MCF 10A (cell line): ENCODE measurements around the gene MT1B. TPM values are rescaled to one million over a fixed set of nuclear protein-coding genes. Genes with fewer than 3 reads are reported as not detected.

Experiments used
- BruUV-seq: library from RNA; stranded (reverse); fragments of 400-500 nt; replicated peaks from 2 replicates; lab custom pipeline; 2021; lab: Mats Ljungman, UMichigan
- CTCF ChIA-PET: fragments of 300-600 bp; sonication (Branson Sonifier 250); formaldehyde crosslinking; extraction: SDS; loops from one replicate; lab custom pipeline; 2021; ENCODE audit warnings: antibody characterized with exemption, inconsistent platforms; lab: Yijun Ruan, JAX
- POLR2A ChIA-PET: fragments of 300-600, 350-650 bp; sonication (Branson Sonifier 250); formaldehyde crosslinking; extraction: SDS; loops from one replicate; lab custom pipeline; 2020; ENCODE audit warnings: antibody characterized with exemption, inconsistent platforms; lab: Yijun Ruan, JAX
- DNase-seq: peaks from one replicate; pipeline ENCODE4 v3.0.0-alpha.2; 2018; ENCODE audit not compliant: unreplicated experiment
- H3K27ac Mint-ChIP-seq: one replicate; pipeline ENCODE4 v1.8.0; 2022; ENCODE audit warnings: mild to moderate bottlenecking, low read depth, mixed read lengths; ENCODE audit not compliant: unreplicated experiment
- H3K27me3 Mint-ChIP-seq: one replicate; pipeline ENCODE4 v1.8.0; 2022; ENCODE audit warnings: mixed read lengths; ENCODE audit not compliant: insufficient read depth, unreplicated experiment
- H3K36me3 Mint-ChIP-seq: one replicate; pipeline ENCODE4 v1.8.0; 2022; ENCODE audit warnings: mild to moderate bottlenecking, moderate library complexity, mixed read lengths; ENCODE audit not compliant: insufficient read depth, unreplicated experiment
- H3K4me1 Mint-ChIP-seq: one replicate; pipeline ENCODE4 v1.8.0; 2022; ENCODE audit warnings: mixed read lengths; ENCODE audit not compliant: insufficient read depth, unreplicated experiment
- H3K4me3 Mint-ChIP-seq: one replicate; pipeline ENCODE4 v1.8.0; 2022; ENCODE audit warnings: mild to moderate bottlenecking, moderate library complexity, mixed read lengths; ENCODE audit not compliant: unreplicated experiment
- H3K9me3 Mint-ChIP-seq: one replicate; pipeline ENCODE4 v1.8.0; 2022; ENCODE audit warnings: mixed read lengths; ENCODE audit not compliant: unreplicated experiment
- CTCF ChIP-seq: fragments of 200-600 bp; IDR thresholded peaks from one replicate; pipeline ENCODE4 v1.8.0; 2022; ENCODE audit warnings: antibody characterized with exemption, mild to moderate bottlenecking; ENCODE audit not compliant: unreplicated experiment
- intact Hi-C: fragments of 100-400 bp; cut with micrococcal nuclease; formaldehyde crosslinking; loops from 2 replicates; pipeline ENCODE4 v1.14.1; 2022
- total RNA-seq: library from RNA; stranded (reverse); gene quantifications from 2 replicates; pipeline ENCODE4 v1.2.3, GENCODE V29; 2022

The MT1B gene
- total RNA-seq, 1 experiment from 2014 or later: not detected

DNA sequence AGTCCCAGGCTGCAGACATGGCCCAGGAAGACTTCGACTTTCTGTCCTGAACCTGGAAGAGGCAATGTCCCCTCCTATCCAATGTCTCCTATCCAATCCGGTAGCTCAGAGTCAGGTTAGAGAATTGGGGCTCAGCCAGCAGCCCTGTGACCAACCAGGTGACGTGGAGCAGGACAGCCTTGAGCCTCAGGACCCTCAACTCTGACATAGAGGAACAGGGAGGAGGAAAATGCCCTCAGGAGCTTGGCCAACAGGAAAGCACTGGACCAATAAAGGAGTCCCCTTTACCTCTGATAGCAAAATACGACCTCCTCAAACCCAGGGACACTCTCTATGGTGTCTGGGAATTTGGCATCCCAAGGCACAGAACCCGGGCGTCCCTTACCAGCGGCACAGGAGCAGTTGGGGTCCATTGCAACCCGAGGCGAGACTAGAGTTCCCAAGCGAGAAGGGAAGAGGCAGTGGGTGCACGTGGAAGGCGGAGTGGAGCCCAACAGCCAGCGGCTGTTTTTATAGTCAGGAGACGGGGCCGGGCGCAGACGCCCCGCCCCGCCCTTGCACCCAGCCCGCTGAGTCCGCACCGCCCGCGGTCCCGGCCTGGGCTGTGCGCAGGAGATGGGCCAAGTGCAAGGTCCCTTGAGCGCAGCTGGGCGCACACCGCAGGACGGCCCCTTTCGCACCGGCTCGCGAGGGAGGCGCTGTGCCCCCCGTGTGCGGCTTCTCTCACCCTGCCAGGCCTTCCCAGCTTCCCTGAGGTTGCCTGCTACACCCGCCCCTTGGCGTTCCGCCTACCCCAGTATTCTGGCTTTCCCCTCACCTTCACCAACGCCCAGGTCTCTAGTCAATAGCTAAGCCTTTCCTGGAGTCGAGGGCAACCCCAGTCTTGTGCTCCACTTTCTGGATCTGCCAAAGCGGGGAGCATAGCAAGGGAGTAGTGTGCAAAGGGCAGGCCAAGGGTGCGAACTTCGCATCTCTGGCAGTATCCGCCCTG lies 16.2 kb downstream of the MT1B start, which contains the start of gene MT1G:
Gene MT1G (minus strand): TSS at position 485 of the 991 bp plus-strand sequence. CDS start 72 bp downstream, at position 413.
- H3K27ac Mint-ChIP-seq: no peak within 1 kb of the TSS
- no peak for DNase-seq
- BruUV-seq: no TSS peak
- POLR2A ChIA-PET: interaction anchor here (1.1 kb wide), 1 partner anchor 34 kb away, joined by 4 read pairs; no protein-coding TSS in a partner anchor
- no peaks in the 10 kb centered on the region for H3K36me3 Mint-ChIP-seq
- no peaks in the 10 kb centered on the region for H3K9me3 Mint-ChIP-seq
- peaks cover 9% of the 10 kb centered on the region for H3K27me3 Mint-ChIP-seq
- no peak within 1 kb of the TSS for H3K4me3 Mint-ChIP-seq
- no peak for TF ChIP-seq CTCF
- CTCF ChIA-PET: interaction anchor here (0.8 to 1.0 kb wide), 2 partner anchors 38 to 67 kb away, joined by 3 read pairs; no protein-coding TSS in a partner anchor
- intact Hi-C loops: no loop called here
- no peaks in the 10 kb centered on the region for H3K4me1 Mint-ChIP-seq

DNA sequence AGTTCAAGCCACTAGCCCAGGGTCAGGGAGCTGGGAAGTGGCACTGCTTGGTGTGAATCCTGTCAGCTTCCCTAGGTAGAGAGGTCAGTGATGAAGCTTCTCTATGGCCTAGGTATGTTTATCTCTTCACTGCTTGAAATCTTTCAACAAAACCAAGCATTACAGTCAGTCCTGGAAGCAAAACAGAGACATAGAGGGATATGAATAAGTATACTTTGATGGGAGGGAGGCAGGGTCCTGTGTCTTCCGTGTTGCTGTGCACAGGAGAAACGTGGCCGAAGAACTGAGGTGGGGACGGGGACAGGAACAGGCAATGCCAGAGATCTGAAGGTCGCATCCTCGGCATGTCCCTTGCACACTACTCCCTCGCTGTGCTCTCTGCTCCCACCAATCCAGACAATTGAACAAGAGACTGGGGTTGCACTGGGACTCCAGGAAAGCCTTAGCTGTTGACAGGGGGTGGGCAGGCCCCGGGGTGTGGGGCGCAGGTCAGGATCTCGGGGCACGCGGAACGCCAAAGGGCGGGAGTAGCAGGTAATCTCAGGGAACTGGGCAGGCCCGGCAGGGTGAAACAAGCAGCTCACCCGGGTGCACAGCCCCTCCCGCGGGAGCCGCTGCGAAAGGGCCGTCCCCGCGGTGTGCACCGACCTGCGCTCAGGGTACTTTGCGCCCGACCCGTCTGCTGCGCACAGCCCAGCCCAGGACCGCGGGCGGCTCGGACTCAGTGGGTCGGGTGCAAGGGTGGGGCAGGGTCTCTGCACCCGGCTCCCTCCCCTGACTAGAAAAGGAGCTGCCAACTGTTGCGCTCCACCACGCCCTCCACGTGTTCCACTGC lies 17.5 kb downstream of the MT1B start, which contains the start of gene MT1H:
Gene MT1H (plus strand): TSS at position 810 of the 835 bp plus-strand sequence. CDS start 71 bp downstream, outside the sequence.
- no peaks in the 10 kb centered on the region for H3K9me3 Mint-ChIP-seq
- H3K4me1 Mint-ChIP-seq: no peaks in the 10 kb centered on the region
- no peak for DNase-seq
- no peaks in the 10 kb centered on the region for H3K36me3 Mint-ChIP-seq
- ChIA-PET CTCF (interaction anchor here (0.6 to 1.7 kb wide), 4 partner anchors 33 to 136 kb away, joined by 3 to 5 read pairs (median 3); no protein-coding TSS in a partner anchor), POLR2A (no interaction called here)
- no peak within 1 kb of the TSS for H3K4me3 Mint-ChIP-seq
- no peak for TF ChIP-seq CTCF
- BruUV-seq: no TSS peak
- intact Hi-C loops: no loop called here
- H3K27me3 Mint-ChIP-seq: peaks cover 9% of the 10 kb centered on the region
- no peak within 1 kb of the TSS for H3K27ac Mint-ChIP-seq

- H3K27me3 Mint-ChIP-seq: peaks cover 9% of the 10 kb centered on the region
- BruUV-seq: no TSS peak
- H3K4me3 Mint-ChIP-seq: no peak overlapping the region
- H3K4me1 Mint-ChIP-seq: no peaks in the 10 kb centered on the region
- POLR2A ChIA-PET: interaction anchor here (0.6 to 1.5 kb wide), 3 partner anchors 13 to 60 kb away, joined by 3 read pairs; no protein-coding TSS in a partner anchor
- intact Hi-C loops: no loop called here
- H3K36me3 Mint-ChIP-seq: no peaks in the 10 kb centered on the region
- CTCF ChIA-PET: interaction anchor here (0.6 to 1.7 kb wide), 2 partner anchors 32 to 135 kb away, joined by 3 to 5 read pairs; no protein-coding TSS in a partner anchor
- TF ChIP-seq CTCF: no peak
- DNase-seq: no peak
- no peak overlapping the region for H3K27ac Mint-ChIP-seq
- H3K9me3 Mint-ChIP-seq: no peaks in the 10 kb centered on the region
Measured at GRCh38 chr16:56669840-56670619, 18.3 kb downstream of the MT1B start.
